ENCODE results near the gene WWP2.
"Not testable (repeated sequence)": the region's sequence is repeated elsewhere in the genome, so short reads cannot be mapped to it uniquely, and the experiment has no call there.

WWP2 gene

GRCh38 chr16:69761983-69762813 lies at the start of gene WWP2:
Gene WWP2, plus strand, starts transcription at chr16:69762332. Its CDS starts 24,679 bp downstream, at chr16:69787011.
- peak; percentile 63 for DNase-seq (ENCODE audit: low read depth)

DNA sequence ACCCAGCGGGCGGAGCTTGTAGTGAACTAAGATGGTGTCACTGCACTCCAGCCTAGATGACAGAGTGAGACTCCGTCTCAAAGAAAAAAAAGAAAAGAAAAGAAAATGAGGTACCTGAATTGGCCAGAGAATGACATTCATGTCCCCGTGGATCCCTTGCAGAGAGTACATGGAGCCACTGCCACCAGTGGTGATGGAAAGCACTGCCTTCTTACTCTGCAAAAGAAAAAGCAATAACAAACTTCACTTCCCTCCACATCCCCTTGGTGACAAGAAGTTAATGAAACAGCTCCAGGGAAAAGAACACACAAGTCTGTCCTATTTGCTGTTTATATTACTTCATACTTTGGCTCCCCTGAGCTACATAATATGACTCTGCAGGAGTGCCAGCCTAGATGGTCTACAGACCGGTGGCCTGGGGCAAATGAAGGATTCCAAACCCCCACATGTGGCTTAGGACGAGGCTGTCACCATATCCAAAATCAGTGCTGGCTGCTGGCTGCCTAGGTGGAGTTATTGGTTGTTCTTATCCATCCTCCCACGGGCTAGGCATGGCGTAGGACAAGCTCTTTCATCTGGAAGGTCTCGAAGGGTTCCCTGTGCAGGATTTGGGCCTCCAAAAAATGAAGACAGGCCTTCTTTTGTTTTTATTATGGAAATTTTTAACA lies 49.1 kb upstream of the WWP2 start:
- no peak for DNase-seq (ENCODE audit: low read depth)

- DNase-seq (ENCODE audit: low read depth), result no peak
Observed at GRCh38 chr16:69717066-69717465, 45.1 kb upstream of the WWP2 start.

- no peak for DNase-seq (ENCODE audit: low read depth)
Observed at GRCh38 chr16:69718111-69718764, 43.9 kb upstream of the WWP2 start.

- DNase-seq (ENCODE audit: low read depth), result no peak
Observed at GRCh38 chr16:69720822-69721430, 41.2 kb upstream of the WWP2 start.

- DNase-seq (ENCODE audit: low read depth), result no peak
Observed at GRCh38 chr16:69721441-69721957, 40.6 kb upstream of the WWP2 start.

- DNase-seq (ENCODE audit: low read depth), result no peak
Observed at GRCh38 chr16:69724414-69724873, 37.7 kb upstream of the WWP2 start.

GRCh38 chr16:69724981-69725479 lies 37.1 kb upstream of the WWP2 start:
- no peak for DNase-seq (ENCODE audit: low read depth)

DNA sequence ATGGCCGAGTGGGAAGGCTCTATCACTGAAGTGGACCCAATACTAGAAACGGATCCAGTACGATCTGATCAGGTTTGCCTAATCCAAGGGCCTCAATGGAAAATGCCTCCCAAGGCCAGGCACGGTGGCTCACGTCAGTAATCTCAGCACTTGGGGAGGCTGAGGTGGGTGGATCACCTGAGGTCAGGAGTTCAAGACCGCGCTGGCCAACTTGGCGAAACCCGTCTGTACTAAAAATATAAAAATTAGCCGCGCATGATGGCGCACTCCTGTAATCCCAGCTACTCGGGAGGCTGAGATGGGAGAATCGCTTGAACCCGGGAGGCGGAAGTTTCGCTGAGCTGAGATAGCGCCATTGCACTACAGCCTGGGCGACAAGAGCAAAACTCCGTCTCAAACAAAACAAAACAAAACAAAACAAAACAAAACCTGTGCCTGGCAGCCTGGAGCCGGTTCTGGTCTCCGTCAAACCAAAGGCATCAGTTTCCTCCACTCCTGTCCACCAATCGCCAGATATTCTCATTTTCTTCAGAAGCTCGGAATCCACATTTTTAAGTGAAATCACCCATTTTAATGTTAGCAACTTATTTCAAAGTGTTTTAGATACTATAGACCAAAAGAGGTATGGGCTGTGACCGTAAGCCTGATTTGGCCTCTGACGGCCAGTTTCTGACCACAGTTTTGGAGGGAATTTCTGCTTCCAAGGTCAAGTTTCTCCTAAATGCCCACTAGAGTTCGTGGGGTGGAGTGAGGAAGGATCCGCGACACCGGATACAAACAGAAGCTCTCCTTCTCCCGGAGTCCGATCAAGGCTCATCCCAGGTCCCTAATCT lies 36.4 kb upstream of the WWP2 start:
- DNase-seq (ENCODE audit: low read depth), result no peak

DNA sequence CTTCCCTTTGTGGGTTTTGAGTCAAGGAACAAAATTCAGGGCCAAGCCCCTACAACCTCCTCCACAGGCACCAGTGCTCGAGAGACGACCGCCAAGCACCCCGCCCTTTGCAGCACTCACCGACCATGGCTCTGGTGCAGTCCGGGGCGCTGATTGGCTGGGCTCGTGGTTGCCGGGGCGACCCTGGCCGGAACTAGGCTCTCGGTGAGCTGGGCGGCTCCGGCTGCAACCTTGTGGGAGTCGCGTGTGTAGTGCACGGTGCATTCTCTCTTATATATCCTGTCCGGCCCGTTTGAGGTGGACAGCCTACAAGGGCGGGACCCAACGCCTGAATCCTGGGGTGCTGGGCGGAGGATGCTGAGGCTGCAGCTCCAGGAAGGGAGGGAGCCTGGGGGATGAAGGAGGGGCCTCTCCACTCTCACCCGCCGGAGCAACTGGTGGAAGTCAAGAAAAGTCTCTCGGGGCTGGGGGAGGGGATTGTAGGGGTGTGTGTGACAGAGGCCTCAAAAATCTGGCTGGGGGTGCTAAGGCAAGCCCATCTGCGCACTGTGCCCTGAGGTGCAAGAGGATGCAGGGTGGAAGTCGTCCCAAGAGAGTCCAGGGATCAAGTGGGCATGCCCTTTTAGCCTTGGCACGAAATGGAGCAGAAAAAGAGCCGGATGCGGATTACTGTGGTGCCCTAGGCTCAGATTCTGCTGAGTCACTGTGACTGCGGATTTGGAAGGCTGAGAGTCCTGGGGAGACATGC lies 35.6 kb upstream of the WWP2 start, which contains the start of gene NQO1:
TSS of gene NQO1 (minus strand) at position 248 of the 748 bp plus-strand sequence. CDS start at position 127, 121 bp downstream.
- peak; percentile 87 for DNase-seq (ENCODE audit: low read depth)

DNA sequence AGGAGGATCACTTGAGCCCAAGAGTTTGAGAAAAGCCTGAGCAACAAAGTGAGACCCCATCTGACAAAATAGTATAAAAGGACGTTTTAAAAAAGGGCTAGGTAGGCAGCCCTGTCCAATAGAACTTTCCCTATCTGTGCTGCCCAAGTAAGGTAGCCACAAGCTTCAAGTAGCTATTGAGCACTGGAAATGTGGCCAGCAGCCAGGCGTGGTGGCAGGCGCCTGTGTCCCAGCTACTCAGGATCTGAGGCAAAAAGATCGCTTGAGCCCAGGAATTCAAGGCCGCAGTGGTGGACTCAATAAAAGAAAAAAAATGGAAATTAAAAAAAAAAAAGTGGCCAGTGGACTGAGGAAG lies 34.2 kb upstream of the WWP2 start:
- no peak for DNase-seq (ENCODE audit: low read depth)

DNA sequence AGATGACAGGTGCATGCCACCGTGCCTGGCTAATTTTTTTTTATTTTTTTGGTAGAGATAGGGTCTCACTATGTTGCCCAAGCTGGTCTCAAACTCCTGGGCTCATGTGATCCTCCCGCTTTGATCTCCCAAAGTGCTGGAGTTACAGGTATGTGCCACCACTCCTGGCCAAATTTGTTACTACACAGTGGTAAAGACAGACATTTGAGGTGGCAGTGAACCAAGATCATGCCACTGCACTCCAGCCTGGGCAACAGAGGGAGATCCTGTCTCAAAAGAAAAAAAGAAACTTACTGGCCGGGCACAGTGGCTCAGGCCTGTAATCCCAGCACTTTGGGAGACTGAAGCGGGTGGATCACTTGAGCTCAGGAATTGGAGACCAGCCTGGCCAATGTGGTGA lies 33.1 kb upstream of the WWP2 start:
- DNase-seq (ENCODE audit: low read depth), result not testable (repeated sequence)

DNA sequence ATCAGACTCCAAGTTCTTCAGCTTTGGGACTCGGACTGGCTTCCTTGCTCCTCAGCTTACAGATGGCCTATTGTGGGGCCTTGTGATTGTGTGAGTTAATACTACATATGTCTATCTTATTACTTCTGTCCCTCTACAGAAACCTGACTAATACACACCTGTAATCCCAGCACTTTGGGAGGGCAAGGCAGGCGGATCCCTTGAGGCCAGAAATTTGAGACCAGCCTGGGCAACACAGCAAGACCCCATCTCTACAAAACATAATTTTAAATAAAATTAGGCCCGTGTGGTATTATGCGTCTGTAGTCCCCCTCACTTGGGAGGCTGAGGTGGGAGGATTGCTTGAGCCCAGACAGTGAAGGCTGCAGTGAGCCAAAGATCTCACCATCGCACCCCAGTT lies 30.9 kb upstream of the WWP2 start:
- not testable (repeated sequence) for DNase-seq (ENCODE audit: low read depth)

GRCh38 chr16:69732101-69732500 lies 30.0 kb upstream of the WWP2 start:
- no peak for DNase-seq (ENCODE audit: low read depth)

GRCh38 chr16:69741519-69741918 lies 20.6 kb upstream of the WWP2 start:
- no peak for DNase-seq (ENCODE audit: low read depth)

- no peak for DNase-seq (ENCODE audit: low read depth)
Observed at GRCh38 chr16:69741951-69742904, 19.9 kb upstream of the WWP2 start.

GRCh38 chr16:69744363-69745231 lies 17.5 kb upstream of the WWP2 start:
- DNase-seq (ENCODE audit: low read depth), result no peak

- no peak for DNase-seq (ENCODE audit: low read depth)
Observed at GRCh38 chr16:69745232-69745612, 16.9 kb upstream of the WWP2 start.

Measured in activated T-cell treated with anti-CD3 and anti-CD28 coated beads for 24 hours (primary cell).